Measurements from ENCODE around the gene PPP1R36.
"Not testable (repeated sequence)": the region's sequence is repeated elsewhere in the genome, so short reads cannot be mapped to it uniquely, and the experiment has no call there.

The PPP1R36 gene

GRCh38 chr14:64614805-64615391, 65.1 kb downstream of the PPP1R36 start:
- DNase-seq, result no peak

GRCh38 chr14:64617872-64618408, 68.2 kb downstream of the PPP1R36 start:
- DNase-seq, result not testable (repeated sequence)

- no peak for DNase-seq
Measured at GRCh38 chr14:64620910-64621309, 71.1 kb downstream of the PPP1R36 start.

DNA sequence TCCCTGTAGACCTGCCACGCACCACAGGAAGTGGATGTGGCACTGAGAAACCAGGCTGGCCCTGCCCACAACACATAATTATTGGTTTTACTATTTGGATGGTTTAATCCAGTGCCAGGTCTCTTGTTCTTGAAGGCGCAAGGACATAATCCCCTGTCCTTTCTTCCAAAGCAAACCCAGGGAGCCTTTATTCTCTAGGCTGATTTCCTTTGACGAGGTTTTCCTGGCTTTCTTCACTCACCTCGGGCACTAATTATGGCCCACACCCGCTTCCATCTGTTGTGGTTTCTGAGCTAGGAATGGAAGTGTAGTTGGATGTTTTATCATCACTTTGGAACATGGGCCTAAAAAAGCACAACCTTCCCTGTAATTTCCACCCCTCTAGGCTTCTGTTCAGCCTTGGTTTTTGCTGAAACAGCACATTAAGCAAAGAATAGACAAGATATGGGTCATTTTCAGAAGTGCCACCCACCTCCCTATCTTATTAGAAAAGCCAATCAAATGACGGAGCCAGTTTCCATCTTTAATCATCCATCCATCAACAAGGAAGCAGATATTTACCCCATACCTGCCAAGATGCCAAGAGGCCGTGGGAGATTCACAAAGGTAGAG, 73.9 kb downstream of the PPP1R36 start:
- no peak for DNase-seq

- DNase-seq, result no peak
Measured at GRCh38 chr14:64625386-64626232, 75.8 kb downstream of the PPP1R36 start.

DNA sequence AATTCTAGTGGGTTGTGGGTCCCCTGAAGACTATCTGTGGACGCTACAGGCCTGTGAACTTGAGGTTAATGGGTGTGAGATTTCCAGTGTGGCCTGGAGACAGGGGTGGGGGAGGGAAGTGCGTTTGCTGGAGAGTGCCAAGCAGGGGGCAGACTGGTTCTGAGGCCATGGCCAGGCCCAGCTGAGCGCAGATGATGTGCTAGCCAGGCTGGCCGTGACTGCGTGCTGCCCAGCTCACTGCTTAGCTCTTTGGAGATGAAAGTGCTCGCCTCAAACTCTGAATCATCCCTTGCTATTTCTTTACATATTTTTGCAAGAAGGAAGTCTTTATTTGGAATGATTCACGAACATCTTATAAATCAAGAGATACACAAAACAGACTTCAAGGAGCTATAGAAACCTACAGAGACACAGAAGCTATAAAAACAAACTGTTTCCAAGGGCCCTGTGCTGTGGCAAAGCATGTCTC, 79.2 kb downstream of the PPP1R36 start:
- DNase-seq, result no peak

DNA sequence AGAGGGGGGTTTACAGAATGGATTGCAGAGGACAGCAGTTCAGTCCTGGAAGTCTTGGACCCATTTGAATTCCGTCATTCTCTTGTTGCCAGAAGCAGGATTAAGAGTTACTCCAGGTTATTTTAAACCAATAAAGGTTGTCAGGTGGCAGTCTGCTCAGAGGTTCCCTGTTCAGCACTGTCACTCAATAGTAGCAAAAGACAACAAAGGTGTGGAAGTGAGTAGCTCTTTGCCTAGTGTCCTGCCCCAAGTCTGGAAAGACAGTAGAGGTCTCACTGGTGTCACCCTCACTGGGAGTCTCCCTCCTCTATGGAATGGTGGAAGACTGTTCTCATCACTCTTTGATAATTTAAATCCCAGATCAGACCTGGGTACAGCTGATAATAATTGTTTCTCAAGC, 81.0 kb downstream of the PPP1R36 start:
- DNase-seq, result no peak

DNA sequence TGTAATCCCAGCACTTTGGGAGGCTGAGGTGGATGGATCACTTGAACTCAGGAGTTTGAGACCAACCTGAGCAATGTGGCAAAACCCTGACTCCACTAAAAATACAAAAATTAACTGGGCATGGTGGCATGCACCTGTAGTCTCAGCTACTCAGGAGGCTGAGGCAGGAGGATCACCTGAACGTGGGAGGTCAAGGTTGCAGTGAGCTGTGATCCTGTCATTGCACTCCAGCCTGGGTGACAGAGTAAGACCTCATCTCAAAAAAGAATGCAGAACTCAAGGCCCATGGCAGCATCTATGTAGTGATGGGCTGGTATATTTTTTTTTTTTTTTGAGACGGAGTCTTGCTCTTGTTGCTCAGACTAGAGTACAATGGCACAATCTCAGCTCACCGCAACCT, 81.5 kb downstream of the PPP1R36 start:
- DNase-seq, result not testable (repeated sequence)

DNA sequence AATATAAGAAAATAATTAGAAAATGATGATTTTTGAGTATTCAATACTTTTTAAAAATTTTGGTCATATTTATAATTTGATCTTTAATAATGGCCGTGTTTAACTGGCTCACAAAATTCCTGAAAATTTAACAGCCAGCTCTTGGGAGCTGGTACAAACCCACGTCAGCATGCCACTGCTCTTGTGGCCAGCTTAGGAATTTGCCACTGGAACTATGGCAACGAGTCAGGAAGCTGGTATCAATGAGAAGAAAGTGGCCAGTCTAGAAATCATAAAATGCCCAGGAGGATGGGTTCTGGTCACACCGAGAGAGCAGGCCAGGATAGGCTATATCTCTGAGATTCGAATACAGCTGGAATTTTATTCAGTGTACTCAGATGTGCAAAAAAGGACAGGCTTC, 82.3 kb downstream of the PPP1R36 start:
- no peak for DNase-seq

GRCh38 chr14:64634558-64634957, 84.8 kb downstream of the PPP1R36 start:
- DNase-seq, result no peak

- DNase-seq, result peak; percentile 1 to 84
Measured at GRCh38 chr14:64636208-64636979, 86.6 kb downstream of the PPP1R36 start.

DNA sequence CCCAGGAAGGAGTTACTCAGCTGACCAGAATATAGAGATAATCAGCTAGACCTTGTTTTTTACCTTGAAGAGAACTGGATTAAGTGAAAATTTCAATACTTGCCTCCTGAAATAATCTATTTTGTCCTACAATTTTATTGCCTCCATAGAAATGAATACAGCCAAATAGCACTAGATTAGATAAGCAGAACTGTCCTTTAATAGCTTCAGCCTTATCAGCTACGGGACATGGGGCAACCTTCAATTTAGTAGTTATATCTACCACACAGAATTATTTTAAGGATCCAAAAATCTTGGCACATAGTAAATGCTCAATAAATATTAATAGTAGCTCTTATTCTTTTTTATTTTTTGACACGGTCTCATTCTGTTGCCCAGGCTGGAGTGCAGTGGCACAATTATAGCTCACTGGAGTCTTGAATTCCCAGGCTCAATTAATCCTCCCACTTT, 87.2 kb downstream of the PPP1R36 start:
- no peak for DNase-seq

DNA sequence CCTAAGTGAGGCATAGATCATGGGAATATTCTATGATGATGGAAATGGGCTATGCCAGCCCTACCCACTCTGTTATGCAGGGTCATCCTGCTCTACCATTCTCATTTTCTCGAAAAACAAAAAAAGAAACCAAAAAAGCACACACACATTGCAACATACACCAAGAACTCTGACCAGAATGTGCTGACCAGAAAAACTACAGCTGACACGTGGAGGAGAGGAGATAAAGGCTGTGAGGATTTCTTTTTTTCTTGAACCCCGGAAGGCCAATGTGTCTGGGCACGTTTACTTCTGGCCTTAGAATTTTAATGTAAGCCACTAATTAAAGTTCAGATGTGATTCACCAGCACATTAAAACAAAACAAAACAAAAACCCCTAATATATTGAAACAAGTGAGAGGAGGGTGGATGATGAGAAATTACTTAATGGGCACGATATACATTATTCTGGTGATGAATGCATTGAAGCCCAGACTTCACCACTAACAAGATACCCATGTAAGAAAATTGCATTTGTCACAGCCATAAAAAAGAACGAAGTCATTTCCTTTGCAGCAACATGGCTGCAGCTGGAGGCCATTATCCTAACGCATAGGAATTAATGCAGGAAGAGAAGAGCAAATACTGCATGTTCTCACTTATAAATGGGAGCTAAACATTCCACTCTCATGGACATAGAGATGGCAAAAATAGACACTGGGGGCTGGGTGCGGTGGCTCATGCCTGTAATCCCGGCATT, 88.1 kb downstream of the PPP1R36 start:
- DNase-seq, result no peak

DNA sequence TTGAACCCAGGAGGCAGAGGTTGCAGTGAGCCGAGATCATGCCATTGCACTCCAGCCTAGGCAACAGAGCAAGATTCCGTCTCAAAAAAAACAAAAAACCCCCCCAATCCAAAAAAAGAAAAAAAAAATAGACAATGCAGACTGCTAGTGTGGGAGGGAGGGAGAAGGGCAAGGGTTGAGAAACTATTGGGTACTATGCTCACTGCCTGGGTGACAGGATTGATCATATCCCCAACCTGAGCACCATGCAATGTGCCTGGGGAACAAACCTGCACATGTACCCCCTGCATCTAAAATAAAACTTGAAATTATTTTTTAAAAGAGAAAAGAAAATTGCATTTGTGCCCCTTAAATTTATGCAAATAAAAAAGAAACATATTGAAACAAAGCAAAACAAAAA, 88.9 kb downstream of the PPP1R36 start:
- no peak for DNase-seq
